ENCODE results near the gene CA4.
"Not testable (repeated sequence)": the region's sequence is repeated elsewhere in the genome, so short reads cannot be mapped to it uniquely, and the experiment has no call there.

Gene CA4

DNA sequence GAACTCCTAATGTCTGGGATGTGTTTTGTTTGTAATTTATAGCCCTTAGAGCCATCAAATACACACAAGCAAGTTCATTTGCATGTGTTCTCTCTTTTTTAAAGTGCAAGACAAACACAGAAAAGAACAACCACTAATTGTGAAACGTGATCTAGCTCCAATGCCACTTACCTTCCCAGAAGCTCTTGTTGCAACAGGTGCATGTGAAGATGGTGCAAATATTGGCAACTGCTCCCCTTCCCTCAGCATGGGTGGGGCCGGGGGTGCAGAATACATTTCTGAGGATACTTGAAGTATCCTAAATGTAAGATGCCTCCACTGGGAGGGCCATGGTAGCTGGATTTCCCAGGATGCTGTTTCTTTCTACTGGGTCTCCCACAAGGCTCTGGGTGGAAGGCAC is 28.4 kb downstream of the CA4 start:
- peak; percentile 66 for DNase-seq

DNA sequence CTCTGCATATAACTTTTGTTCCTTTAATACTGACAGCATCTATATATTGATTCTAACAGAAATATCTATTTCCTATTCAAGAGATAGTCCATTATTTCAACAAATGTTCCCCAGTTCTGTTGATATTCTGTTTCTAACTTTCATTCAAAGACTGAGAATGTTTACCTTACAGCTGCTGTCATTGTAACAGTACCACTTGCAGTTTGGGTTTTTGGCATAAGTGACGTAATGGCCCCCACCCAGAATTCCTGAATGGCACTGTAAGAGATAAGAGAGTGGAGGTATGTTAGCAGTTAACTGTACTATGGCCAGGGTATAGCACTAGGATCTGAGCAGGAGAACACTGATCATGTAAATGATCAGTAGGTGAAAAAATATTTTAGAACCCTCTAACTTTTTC is 30.6 kb downstream of the CA4 start:
- DNase-seq: not testable (repeated sequence)

DNA sequence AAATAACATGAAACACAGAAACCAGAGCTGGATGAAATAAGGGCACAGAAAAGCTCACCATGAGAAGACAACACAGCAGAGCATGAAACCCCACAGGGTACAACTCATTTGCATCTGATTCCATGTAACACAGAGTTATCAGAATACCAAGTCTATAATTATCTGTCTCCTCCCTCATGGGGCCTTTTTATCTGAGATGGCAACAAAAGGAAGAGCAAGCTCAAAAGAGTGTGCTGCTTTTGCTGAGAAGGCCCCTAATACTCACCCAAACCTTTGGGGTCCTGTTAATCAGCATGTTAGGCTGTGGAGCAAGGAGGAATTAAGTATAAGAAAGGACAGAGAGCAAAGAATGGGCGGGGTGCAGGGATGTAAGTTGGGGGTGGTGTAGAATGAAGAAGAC is 36.6 kb downstream of the CA4 start:
- DNase-seq: not testable (repeated sequence)

DNA sequence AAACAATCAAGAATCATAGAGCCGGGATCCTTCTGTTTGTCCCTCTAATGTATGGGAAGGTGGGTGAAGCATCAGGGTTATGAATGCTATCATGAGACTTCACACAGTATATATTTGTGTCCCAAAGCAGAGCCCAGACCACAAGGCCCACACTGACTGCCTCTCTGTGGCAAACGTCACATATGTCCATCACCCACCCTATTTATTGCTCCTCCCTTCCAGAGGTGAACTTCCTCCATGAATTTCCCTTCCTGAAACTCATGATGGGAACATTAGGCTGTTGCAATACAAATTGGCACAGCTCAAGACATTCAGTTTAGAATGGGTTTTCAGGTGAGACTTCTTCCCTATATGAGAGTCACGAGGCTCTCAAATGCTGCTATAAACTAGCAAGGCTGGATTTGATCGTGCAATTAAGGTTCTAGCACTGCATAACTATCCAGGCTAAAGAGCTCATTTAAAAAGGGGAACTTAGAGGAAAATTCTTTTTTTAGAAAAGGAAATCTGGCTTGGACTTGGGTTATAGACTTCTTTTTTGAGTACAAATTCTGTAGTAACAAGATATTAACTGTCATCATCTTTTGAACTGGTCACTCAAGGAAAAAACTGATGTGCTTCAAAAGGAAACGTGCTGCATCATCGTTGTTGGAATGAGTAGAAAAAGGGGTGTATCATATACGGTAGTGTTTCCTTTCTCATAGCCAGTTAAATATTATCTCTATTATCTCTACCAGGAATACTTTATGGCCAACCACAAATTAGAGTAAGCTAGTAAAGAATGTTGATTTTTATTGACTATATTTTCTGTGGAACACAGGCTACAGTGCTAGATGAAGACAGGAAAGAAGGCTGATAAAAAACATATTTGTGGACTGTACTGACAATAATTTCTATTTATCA is 37.3 kb downstream of the CA4 start:
- not testable (repeated sequence) for DNase-seq

DNA sequence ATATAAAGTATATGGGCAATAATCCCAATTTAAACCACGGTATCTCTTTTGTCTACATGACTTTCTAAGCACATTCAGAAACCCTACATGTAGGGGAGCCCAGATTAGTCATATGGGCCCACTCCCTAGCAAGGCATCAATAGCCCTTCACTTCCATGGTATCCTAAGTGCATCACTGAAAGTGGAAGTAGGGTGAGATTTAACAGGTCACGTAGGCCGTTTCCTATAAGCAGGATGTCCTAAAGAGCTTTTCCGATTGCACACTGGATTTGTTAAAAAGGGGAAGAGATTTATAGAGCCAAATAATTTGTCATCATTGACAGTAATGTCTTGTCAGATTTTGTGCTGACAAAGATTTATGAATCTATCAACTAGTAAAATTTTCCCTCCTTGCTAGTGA is 39.0 kb downstream of the CA4 start:
- no peak for DNase-seq

DNA sequence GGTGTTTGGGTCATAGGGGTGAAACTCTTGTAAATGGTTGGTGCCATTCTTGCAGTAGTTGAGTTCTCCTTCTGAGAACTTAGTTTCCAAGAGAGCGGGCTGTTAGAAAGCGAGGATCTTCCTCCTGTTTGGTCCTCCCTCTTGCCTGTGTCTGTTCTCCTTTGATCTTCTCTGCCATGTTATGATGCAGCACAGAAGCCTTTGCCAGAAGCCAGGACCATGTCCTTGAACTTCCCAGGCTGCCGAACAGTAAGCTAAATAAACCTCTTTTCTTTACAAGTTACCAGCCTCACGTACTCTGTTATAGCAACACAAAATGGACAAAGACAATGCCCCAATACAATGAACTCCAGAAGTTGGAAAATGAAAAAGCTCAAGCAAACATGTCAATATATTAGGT is 40.3 kb downstream of the CA4 start:
- not testable (repeated sequence) for DNase-seq

DNA sequence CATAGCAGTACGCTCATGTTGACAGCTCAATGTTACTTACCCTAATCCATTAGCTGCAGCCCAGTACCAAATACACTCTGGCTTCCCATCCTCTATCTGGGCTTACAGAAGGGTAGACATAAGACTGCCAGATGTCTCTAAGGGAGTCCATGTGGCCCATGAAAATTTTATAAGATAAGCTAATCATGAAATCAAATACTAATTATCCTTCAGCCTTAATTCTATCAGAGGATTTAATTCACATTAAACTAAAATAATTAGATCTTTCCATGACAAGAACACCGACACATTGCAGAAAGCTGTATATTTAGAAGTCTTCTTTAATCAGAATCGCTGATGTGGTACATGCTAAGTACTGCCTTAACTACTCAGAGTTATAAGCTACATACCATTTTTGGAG is 43.3 kb downstream of the CA4 start:
- not testable (repeated sequence) for DNase-seq

DNA sequence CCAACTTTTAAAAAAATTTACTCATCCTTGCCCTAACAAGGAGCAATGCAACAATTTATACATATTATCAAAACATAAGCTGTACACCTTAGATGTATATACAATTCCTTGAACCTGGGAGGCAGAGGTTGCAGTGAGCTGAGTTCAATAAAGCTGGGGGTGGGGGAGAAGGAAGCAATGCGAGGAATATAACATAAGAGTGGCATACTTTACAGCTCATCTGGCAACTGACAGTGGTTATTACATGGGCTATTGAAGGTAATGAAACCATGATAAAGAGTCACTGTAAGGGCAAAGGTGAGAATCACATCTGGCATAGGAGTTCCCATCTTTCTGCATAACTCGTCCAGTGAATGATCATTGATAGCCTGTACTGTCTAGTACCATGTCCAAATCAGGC is 43.7 kb downstream of the CA4 start:
- DNase-seq: no peak

DNA sequence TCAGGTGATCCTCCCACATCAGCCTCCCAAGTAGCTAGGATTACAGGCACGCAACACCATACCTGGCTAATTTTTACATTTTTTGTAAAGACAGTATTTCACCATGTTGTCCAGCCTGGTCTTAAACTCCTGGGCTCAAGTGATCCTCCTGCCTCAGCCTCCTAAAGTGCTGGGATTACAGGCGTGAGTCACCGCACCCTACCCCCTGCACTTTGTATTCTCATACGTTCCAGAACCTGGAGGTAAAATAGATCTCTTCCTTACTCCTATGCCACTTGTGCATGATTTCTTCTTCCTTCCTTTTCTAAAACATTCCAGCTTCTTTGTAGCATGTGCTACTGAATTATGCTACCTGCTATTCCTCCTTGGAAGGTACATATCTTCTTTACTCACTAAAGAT is 44.4 kb downstream of the CA4 start:
- DNase-seq: not testable (repeated sequence)

DNA sequence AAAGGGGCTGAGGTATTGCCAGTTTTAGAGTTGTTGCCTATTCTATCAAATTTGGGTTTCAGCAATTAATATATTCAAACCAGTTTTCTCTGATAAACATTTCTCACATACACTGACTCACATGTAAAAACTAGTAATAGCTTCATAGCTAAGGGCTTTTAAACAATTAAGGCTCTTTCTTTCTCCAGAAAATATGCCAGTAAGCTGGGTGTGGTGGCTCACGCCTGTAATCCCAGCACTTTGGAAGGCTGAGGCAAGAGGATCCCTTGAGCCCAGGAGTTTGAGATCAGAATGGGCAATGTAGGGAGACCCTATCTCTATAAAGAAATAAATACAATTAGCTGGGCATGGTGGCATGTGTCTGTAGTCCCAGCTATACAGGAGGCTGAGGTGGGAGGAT is 48.9 kb downstream of the CA4 start:
- DNase-seq: not testable (repeated sequence)

DNA sequence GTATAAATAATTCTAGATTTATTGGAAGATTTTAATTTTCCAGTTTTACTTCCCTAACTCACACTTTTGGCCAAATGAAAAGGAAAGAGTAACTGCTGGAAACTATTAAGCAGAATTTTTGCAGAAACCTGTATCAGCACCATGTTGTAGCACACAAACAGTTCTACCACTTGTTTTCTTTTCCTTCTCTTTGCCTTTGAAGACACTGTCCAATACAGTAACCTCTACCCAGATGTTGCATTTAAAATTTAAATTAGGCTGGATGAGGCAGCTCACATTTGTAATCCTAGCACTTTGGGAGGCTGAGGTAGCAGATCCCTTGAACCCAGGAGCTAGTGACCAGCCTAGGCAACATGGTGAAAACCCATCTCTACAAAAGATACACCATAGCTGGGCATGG is 56.0 kb downstream of the CA4 start:
- DNase-seq: not testable (repeated sequence)

DNA sequence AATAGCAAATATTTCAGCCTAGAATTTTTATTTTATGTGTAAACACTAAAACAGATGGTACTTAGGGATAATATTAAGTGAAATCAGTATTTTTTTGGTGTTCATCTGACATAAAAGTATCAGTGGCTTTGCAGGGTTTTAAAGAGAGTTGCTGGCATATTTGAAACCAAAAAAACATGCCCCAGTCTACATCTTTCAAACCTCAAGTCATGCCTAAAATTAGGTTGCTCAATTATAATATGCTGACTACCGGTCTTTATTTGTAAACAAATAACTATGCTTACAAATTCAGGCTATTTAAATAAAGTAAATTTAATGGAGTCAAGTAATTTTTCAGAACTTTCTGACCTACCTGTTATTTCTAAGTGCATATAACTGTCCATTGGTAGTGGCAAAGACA is 58.5 kb downstream of the CA4 start:
- not testable (repeated sequence) for DNase-seq

All from NCI-H510A (cell line).